CD4-positive, alpha-beta T cell treated with Interferon alpha-2 for 1 hour (primary cell): ENCODE data around the gene PRKAB1.

Experiments used
- DNase-seq, 2 donors: peaks; one replicate each; pipeline ENCODE4 v3.0.0-alpha.2; 2020 to 2022

PRKAB1 gene

GRCh38 chr12:119665164-119665929, 2.6 kb upstream of the PRKAB1 start:
- no peak for DNase-seq

- no peak for DNase-seq
These were observed 1.6 kb upstream of the PRKAB1 start for GRCh38 chr12:119666226-119666795.

- no peak for DNase-seq
These were observed 895 bp upstream of the PRKAB1 start for GRCh38 chr12:119666900-119667576.

GRCh38 chr12:119668324-119668841, 450 bp downstream of the PRKAB1 start:
- peak in 1 of 2 donors; percentile 28 for DNase-seq

- DNase-seq: no peak
These were observed 2.0 kb downstream of the PRKAB1 start for GRCh38 chr12:119669744-119670472.

GRCh38 chr12:119671070-119671469, 3.1 kb downstream of the PRKAB1 start:
- no peak for DNase-seq

- no peak for DNase-seq
These were observed 4.3 kb downstream of the PRKAB1 start for GRCh38 chr12:119672194-119672593.

GRCh38 chr12:119673634-119674033, 5.7 kb downstream of the PRKAB1 start:
- no peak for DNase-seq

GRCh38 chr12:119674560-119674959, 6.6 kb downstream of the PRKAB1 start:
- DNase-seq: no peak

- no peak for DNase-seq
These were observed 8.1 kb downstream of the PRKAB1 start for GRCh38 chr12:119676022-119676421.

- no peak for DNase-seq
These were observed 8.6 kb downstream of the PRKAB1 start for GRCh38 chr12:119676573-119676972.

GRCh38 chr12:119678459-119678858, 10.5 kb downstream of the PRKAB1 start:
- no peak for DNase-seq

- DNase-seq: no peak
These were observed 11.1 kb downstream of the PRKAB1 start for GRCh38 chr12:119679081-119679480.

- no peak for DNase-seq
These were observed 11.6 kb downstream of the PRKAB1 start for GRCh38 chr12:119679490-119679889.

GRCh38 chr12:119681111-119681510, 13.2 kb downstream of the PRKAB1 start:
- no peak for DNase-seq

GRCh38 chr12:119681728-119682638, 14.1 kb downstream of the PRKAB1 start:
- peak in 1 of 2 donors; percentile 9 for DNase-seq

GRCh38 chr12:119682639-119683252, 14.8 kb downstream of the PRKAB1 start:
- no peak for DNase-seq

- DNase-seq: no peak
These were observed 15.5 kb downstream of the PRKAB1 start for GRCh38 chr12:119683413-119683812.

GRCh38 chr12:119683816-119684215, 15.9 kb downstream of the PRKAB1 start:
- no peak for DNase-seq

- DNase-seq: no peak
These were observed 16.9 kb downstream of the PRKAB1 start for GRCh38 chr12:119684711-119685369.

GRCh38 chr12:119685375-119685774, 17.4 kb downstream of the PRKAB1 start:
- DNase-seq: no peak
